Skeletal muscle tissue (tissue), 4 donors: ENCODE measurements around the gene CPSF4L. TPM values are rescaled to one million over a fixed set of nuclear protein-coding genes. Genes with fewer than 3 reads are reported as not detected.

Experiments used
- H3K27ac ChIP-seq: one replicate; pipeline ENCODE4 v1.7.0; 2013; ENCODE audit warnings: mild to moderate bottlenecking, low read depth, low read length, inconsistent platforms
- H3K27me3 ChIP-seq, 3 donors: one replicate each; pipeline ENCODE4 v1.7.0; 2013; ENCODE audit warnings: low read length in 3 of 3; ENCODE audit not compliant: control insufficient read depth in 3 of 3, insufficient read depth in 3 of 3
- H3K36me3 ChIP-seq, 3 donors: one replicate each; pipeline ENCODE4 v1.7.0; 2013; ENCODE audit warnings: low read length in 3 of 3; ENCODE audit not compliant: control insufficient read depth in 3 of 3, insufficient read depth in 3 of 3
- H3K4me1 ChIP-seq, 3 donors: one replicate each; pipeline ENCODE4 v1.7.0; 2013; ENCODE audit warnings: low read length in 3 of 3, mild to moderate bottlenecking in 3 of 3; ENCODE audit not compliant: control insufficient read depth in 3 of 3, insufficient read depth in 3 of 3
- H3K4me3 ChIP-seq, 3 donors: one replicate each; pipeline ENCODE4 v1.7.0; 2013; ENCODE audit warnings: low read length in 3 of 3
- H3K9ac ChIP-seq, 3 donors: one replicate each; pipeline ENCODE4 v1.7.0; 2013; ENCODE audit warnings: low read length in 3 of 3, mild to moderate bottlenecking in 3 of 3, moderate library complexity in 2 of 3, low read depth in 1 of 3
- H3K9me3 ChIP-seq, 3 donors: one replicate each; pipeline ENCODE4 v1.7.0; 2013; ENCODE audit warnings: low read length in 3 of 3; ENCODE audit not compliant: control insufficient read depth in 3 of 3
- total RNA-seq: library from RNA; depleted of rRNA; stranded (reverse); fragments of >200 nt; gene quantifications from one replicate; pipeline ENCODE4 v1.2.3, GENCODE V29; 2014
- donor health status: Osteomylitis.

CPSF4L gene
- total RNA-seq, 1 donor from 2014 or later: not detected

GRCh38 chr17:73226556-73227172, 35.0 kb downstream of the CPSF4L start:
- no peaks in the 10 kb centered on the region for H3K27me3 ChIP-seq
- H3K4me1 ChIP-seq: peaks cover 29 to 43% (median 29%) of the 10 kb centered on the region in 3 donors
- H3K9ac ChIP-seq: peak overlapping the region in 2 of 3 donors; percentile 12 to 44
- H3K9me3 ChIP-seq: no peaks in the 10 kb centered on the region
- peak overlapping the region; percentile 86 for H3K27ac ChIP-seq
- no peak overlapping the region for H3K4me3 ChIP-seq
- peaks cover 0 to 3% (median 0%) of the 10 kb centered on the region in 3 donors for H3K36me3 ChIP-seq

- Histone ChIP-seq H3K27ac (no peak overlapping the region), H3K9me3 (no peaks in the 10 kb centered on the region), H3K4me3 (no peak overlapping the region), H3K9ac (peak overlapping the region in 1 of 3 donors; percentile 33), H3K4me1 (peaks cover 21 to 35% (median 26%) of the 10 kb centered on the region in 3 donors), H3K27me3 (no peaks in the 10 kb centered on the region), H3K36me3 (peaks cover 0 to 3% (median 0%) of the 10 kb centered on the region in 3 donors)
These were observed 36.9 kb downstream of the CPSF4L start for GRCh38 chr17:73224663-73225305.

- H3K27ac ChIP-seq: no peak overlapping the region
- H3K36me3 ChIP-seq: peaks cover 0 to 3% (median 0%) of the 10 kb centered on the region in 3 donors
- H3K9me3 ChIP-seq: no peaks in the 10 kb centered on the region
- peaks cover 21 to 34% (median 26%) of the 10 kb centered on the region in 3 donors for H3K4me1 ChIP-seq
- no peaks in the 10 kb centered on the region for H3K27me3 ChIP-seq
- no peak overlapping the region for H3K9ac ChIP-seq
- no peak overlapping the region for H3K4me3 ChIP-seq
These were observed 37.4 kb downstream of the CPSF4L start for GRCh38 chr17:73224237-73224636.

GRCh38 chr17:73223626-73224230, 38.0 kb downstream of the CPSF4L start:
- H3K4me3 ChIP-seq: no peak overlapping the region
- H3K4me1 ChIP-seq: peaks cover 21 to 29% (median 21%) of the 10 kb centered on the region in 3 donors
- no peak overlapping the region for H3K27ac ChIP-seq
- H3K27me3 ChIP-seq: no peaks in the 10 kb centered on the region
- peaks cover 0 to 3% (median 0%) of the 10 kb centered on the region in 3 donors for H3K36me3 ChIP-seq
- H3K9ac ChIP-seq: no peak overlapping the region
- H3K9me3 ChIP-seq: no peaks in the 10 kb centered on the region

- no peak overlapping the region for H3K27ac ChIP-seq
- H3K9me3 ChIP-seq: no peaks in the 10 kb centered on the region
- no peaks in the 10 kb centered on the region for H3K27me3 ChIP-seq
- peaks cover 6 to 11% (median 9%) of the 10 kb centered on the region in 3 donors for H3K36me3 ChIP-seq
- H3K4me1 ChIP-seq: no peaks in the 10 kb centered on the region
- no peak overlapping the region for H3K9ac ChIP-seq
- no peak overlapping the region for H3K4me3 ChIP-seq
These were observed 46.2 kb downstream of the CPSF4L start for GRCh38 chr17:73215447-73215846.

GRCh38 chr17:73214851-73215250, 46.8 kb downstream of the CPSF4L start:
- H3K27me3 ChIP-seq: no peaks in the 10 kb centered on the region
- H3K27ac ChIP-seq: no peak overlapping the region
- no peaks in the 10 kb centered on the region for H3K4me1 ChIP-seq
- H3K36me3 ChIP-seq: peaks cover 9 to 13% (median 9%) of the 10 kb centered on the region in 3 donors
- H3K9me3 ChIP-seq: no peaks in the 10 kb centered on the region
- H3K9ac ChIP-seq: no peak overlapping the region
- H3K4me3 ChIP-seq: no peak overlapping the region

GRCh38 chr17:73214008-73214407, 47.7 kb downstream of the CPSF4L start:
- no peaks in the 10 kb centered on the region for H3K4me1 ChIP-seq
- H3K9me3 ChIP-seq: no peaks in the 10 kb centered on the region
- peaks cover 12 to 22% (median 16%) of the 10 kb centered on the region in 3 donors for H3K36me3 ChIP-seq
- no peaks in the 10 kb centered on the region for H3K27me3 ChIP-seq
- H3K9ac ChIP-seq: no peak overlapping the region
- no peak overlapping the region for H3K4me3 ChIP-seq
- no peak overlapping the region for H3K27ac ChIP-seq

GRCh38 chr17:73211745-73212144, 49.9 kb downstream of the CPSF4L start:
- Histone ChIP-seq H3K36me3 (peaks cover 27 to 37% (median 33%) of the 10 kb centered on the region in 3 donors), H3K4me3 (no peak overlapping the region), H3K9me3 (no peaks in the 10 kb centered on the region), H3K9ac (no peak overlapping the region), H3K27me3 (no peaks in the 10 kb centered on the region), H3K27ac (no peak overlapping the region), H3K4me1 (peaks cover 0 to 4% (median 0%) of the 10 kb centered on the region in 3 donors)

GRCh38 chr17:73210002-73210678, 51.5 kb downstream of the CPSF4L start:
- no peak overlapping the region for H3K9ac ChIP-seq
- H3K4me1 ChIP-seq: peaks cover 0 to 4% (median 0%) of the 10 kb centered on the region in 3 donors
- no peak overlapping the region for H3K27ac ChIP-seq
- no peaks in the 10 kb centered on the region for H3K9me3 ChIP-seq
- no peaks in the 10 kb centered on the region for H3K27me3 ChIP-seq
- H3K36me3 ChIP-seq: peaks cover 34 to 39% (median 38%) of the 10 kb centered on the region in 3 donors
- H3K4me3 ChIP-seq: no peak overlapping the region
